ENCODE data around the gene P4HA3.

The P4HA3 gene

DNA sequence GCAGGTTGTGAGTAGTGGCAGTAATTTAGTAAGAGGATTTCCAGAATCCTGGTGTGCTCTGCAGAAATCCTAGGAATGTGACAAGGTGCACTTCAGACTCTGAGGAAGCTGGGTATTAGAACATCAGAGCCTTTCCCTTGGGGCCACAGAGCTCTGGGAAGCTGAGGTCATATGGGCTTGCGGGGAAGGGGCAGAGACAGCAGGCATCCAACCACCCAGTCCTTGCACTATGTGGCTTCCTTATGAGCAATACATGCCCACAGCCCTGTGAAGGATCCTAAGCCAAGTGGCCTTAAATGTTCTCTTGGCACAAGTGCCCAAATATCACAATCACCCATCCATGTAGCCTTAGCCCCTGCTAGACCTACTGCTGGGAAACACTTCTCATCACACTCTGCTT is 46.2 kb downstream of the P4HA3 start:
- Histone ChIP-seq H3K9me2 (replicated peaks; ENCODE audit: insufficient read depth, low read length) (no peaks in the 10 kb centered on the region), H3K27me3 (ENCODE audit: low read length) (peaks cover 2% of the 10 kb centered on the region; the same call in 1 of the 2 replicates)

DNA sequence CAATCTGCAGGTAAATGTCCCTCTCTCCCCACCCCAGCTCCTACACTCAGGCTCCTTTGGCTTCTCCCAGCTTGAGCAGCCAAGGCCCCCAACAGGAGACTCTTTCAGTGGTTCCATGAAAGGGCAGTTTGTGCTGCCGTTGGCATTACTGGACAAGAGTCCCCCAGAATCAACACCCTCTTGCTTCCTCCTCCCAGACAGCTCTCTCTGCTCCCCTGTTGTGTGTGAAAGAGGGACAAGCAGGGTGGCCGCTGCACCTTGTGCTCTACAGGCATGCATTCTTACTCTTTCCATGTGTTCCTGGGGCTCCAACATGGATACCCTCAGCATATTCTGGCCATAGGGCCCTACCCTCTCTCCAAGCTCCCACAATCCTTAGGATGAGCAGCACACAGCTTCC is 48.7 kb downstream of the P4HA3 start:
- Histone ChIP-seq H3K9me2 (replicated peaks; ENCODE audit: insufficient read depth, low read length) (no peaks in the 10 kb centered on the region), H3K4me2 (ENCODE audit: low read depth, low read length, poor library complexity, severe bottlenecking) (no peak overlapping the region), H3K36me3 (ENCODE audit: low read length) (no peaks in the 10 kb centered on the region), H3K9ac (ENCODE audit: low read length) (no peak overlapping the region), H3F3A (ENCODE audit: insufficient read depth) (no peaks in the 10 kb centered on the region), H3K79me2 (ENCODE audit: insufficient read depth, low read length) (no peaks in the 10 kb centered on the region), H3K27ac (ENCODE audit: low read depth, low read length) (no peak overlapping the region), H3K9me3 (ENCODE audit: insufficient read depth, low read length) (peaks cover 15% of the 10 kb centered on the region; the same call in 1 of the 2 replicates), H3K4me3 (ENCODE audit: insufficient read depth, low read length, poor library complexity, severe bottlenecking) (no peak overlapping the region), H3K27me3 (ENCODE audit: low read length) (peaks cover 2% of the 10 kb centered on the region; the same call in 1 of the 2 replicates), H4K20me1 (ENCODE audit: low read depth, low read length) (no peaks in the 10 kb centered on the region), H2AFZ (ENCODE audit: low read depth, low read length, severe bottlenecking) (no peak overlapping the region)
- TF ChIP-seq, protein P1, sequence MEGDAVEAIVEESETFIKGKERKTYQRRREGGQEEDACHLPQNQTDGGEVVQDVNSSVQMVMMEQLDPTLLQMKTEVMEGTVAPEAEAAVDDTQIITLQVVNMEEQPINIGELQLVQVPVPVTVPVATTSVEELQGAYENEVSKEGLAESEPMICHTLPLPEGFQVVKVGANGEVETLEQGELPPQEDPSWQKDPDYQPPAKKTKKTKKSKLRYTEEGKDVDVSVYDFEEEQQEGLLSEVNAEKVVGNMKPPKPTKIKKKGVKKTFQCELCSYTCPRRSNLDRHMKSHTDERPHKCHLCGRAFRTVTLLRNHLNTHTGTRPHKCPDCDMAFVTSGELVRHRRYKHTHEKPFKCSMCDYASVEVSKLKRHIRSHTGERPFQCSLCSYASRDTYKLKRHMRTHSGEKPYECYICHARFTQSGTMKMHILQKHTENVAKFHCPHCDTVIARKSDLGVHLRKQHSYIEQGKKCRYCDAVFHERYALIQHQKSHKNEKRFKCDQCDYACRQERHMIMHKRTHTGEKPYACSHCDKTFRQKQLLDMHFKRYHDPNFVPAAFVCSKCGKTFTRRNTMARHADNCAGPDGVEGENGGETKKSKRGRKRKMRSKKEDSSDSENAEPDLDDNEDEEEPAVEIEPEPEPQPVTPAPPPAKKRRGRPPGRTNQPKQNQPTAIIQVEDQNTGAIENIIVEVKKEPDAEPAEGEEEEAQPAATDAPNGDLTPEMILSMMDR (IDR thresholded peaks at IDR 0.05; ENCODE audit: insufficient read depth, low read length, poor library complexity, severe bottlenecking), result no peak
- TF ChIP-seq EZH2phosphoT487 (conservative IDR thresholded peaks at IDR 0.05; ENCODE audit: low read length), result no peak

More for the DNA sequence above, 46.2 kb downstream of the P4HA3 start:
- Histone ChIP-seq H3K79me2 (ENCODE audit: insufficient read depth, low read length) (no peaks in the 10 kb centered on the region), H4K20me1 (ENCODE audit: low read depth, low read length) (no peaks in the 10 kb centered on the region), H3K9me3 (ENCODE audit: insufficient read depth, low read length) (peaks cover 15% of the 10 kb centered on the region; the same call in 1 of the 2 replicates), H3K36me3 (ENCODE audit: low read length) (no peaks in the 10 kb centered on the region), H3F3A (ENCODE audit: insufficient read depth) (no peaks in the 10 kb centered on the region), H3K4me2 (ENCODE audit: low read depth, low read length, poor library complexity, severe bottlenecking) (no peak overlapping the region), H2AFZ (ENCODE audit: low read depth, low read length, severe bottlenecking) (no peak overlapping the region), H3K4me3 (ENCODE audit: insufficient read depth, low read length, poor library complexity, severe bottlenecking) (no peak overlapping the region), H3K27ac (ENCODE audit: low read depth, low read length) (no peak overlapping the region), H3K9ac (ENCODE audit: low read length) (no peak overlapping the region)
- no peak for TF ChIP-seq EZH2phosphoT487 (conservative IDR thresholded peaks at IDR 0.05; ENCODE audit: low read length)
- TF ChIP-seq, protein P1 (IDR thresholded peaks at IDR 0.05; ENCODE audit: insufficient read depth, low read length, poor library complexity, severe bottlenecking), result no peak

DNA sequence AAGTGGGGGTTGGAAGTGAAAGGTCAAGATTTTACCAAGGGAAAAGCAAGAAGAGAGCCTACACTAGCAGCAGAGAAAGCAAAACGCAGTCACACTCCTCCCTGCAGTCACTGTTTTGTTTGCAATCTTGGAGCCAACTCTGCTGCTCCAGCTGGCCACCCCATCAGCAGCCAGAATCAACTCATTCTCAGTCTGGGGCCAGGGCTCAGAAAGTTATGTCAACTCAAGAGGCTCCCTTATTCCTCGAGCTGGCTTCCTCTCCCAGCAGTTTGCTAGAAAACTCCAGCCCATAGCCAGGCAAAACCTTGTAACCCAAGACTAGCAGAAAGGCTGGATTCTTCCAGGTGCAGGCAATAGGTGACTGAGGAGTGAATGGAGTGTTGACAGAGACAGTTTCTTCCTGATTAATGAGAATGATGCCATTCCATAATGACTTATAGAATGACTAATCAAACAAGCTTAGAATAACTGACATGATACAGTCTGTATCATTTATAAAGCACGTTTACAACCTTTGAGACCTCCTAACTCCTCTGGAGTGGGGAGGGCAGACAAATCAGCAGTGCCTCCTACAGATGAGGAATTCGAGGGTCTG is 53.4 kb downstream of the P4HA3 start:
- TF ChIP-seq, protein P1 (IDR thresholded peaks at IDR 0.05; ENCODE audit: insufficient read depth, low read length, poor library complexity, severe bottlenecking), result no peak
- no peak for TF ChIP-seq EZH2phosphoT487 (conservative IDR thresholded peaks at IDR 0.05; ENCODE audit: low read length)
- Histone ChIP-seq H3K27ac (ENCODE audit: low read depth, low read length) (no peak overlapping the region), H3K4me2 (ENCODE audit: low read depth, low read length, poor library complexity, severe bottlenecking) (no peak overlapping the region)

More for the DNA sequence above, 53.4 kb downstream of the P4HA3 start:
- Histone ChIP-seq H3K36me3 (ENCODE audit: low read length) (no peaks in the 10 kb centered on the region), H3K79me2 (ENCODE audit: insufficient read depth, low read length) (no peaks in the 10 kb centered on the region), H2AFZ (ENCODE audit: low read depth, low read length, severe bottlenecking) (no peak overlapping the region), H3F3A (ENCODE audit: insufficient read depth) (no peaks in the 10 kb centered on the region), H3K9me2 (replicated peaks; ENCODE audit: insufficient read depth, low read length) (no peaks in the 10 kb centered on the region), H3K9me3 (ENCODE audit: insufficient read depth, low read length) (peaks cover 15% of the 10 kb centered on the region; the same call in 1 of the 2 replicates), H3K4me3 (ENCODE audit: insufficient read depth, low read length, poor library complexity, severe bottlenecking) (no peak overlapping the region), H3K9ac (ENCODE audit: low read length) (no peak overlapping the region), H4K20me1 (ENCODE audit: low read depth, low read length) (no peaks in the 10 kb centered on the region), H3K27me3 (ENCODE audit: low read length) (peaks cover 2% of the 10 kb centered on the region; the same call in 1 of the 2 replicates)
